DND-41 (cell line): ENCODE measurements around the gene IL4I1.

ENCODE experiments used
- CTCF ChIP-seq: IDR thresholded peaks from 2 replicates; pipeline ENCODE4 v1.5.1; 2012; ENCODE audit warnings: borderline replicate concordance, low read length, moderate library complexity, mild to moderate bottlenecking; ENCODE audit not compliant: poor library complexity, severe bottlenecking; ENCODE audit errors: extremely low read depth
- EZH2 ChIP-seq: IDR thresholded peaks from 3 replicates; pipeline ENCODE4 v1.6.1; 2012; ENCODE audit warnings: borderline replicate concordance, low read depth, mild to moderate bottlenecking, moderate library complexity, low read length, inconsistent platforms; ENCODE audit not compliant: severe bottlenecking

GRCh38 chr19:49936549-49936948 lies 39.9 kb upstream of the IL4I1 start:
- TF ChIP-seq CTCF (no peak), EZH2 (no peak)
